PC-9 (cell line): ENCODE measurements around the gene RPL26. TPM values are rescaled to one million over a fixed set of nuclear protein-coding genes. Genes with fewer than 3 reads are reported as not detected.

ENCODE experiments used
- BruUV-seq: library from RNA; stranded (reverse); fragments of 400-500 nt; replicated peaks from 2 replicates; lab custom pipeline; 2021; lab: Mats Ljungman, UMichigan
- CTCF ChIA-PET: fragments of 300-600 bp; sonication (Branson Sonifier 250); formaldehyde crosslinking; loops from one replicate; lab custom pipeline; 2022; ENCODE audit warnings: antibody characterized with exemption; lab: Charles Lee
- POLR2A ChIA-PET: fragments of 300-600 bp; sonication (Branson Sonifier 250); formaldehyde crosslinking; loops from one replicate; lab custom pipeline; 2022; ENCODE audit warnings: antibody characterized with exemption; ENCODE audit not compliant: unreplicated experiment; lab: Charles Lee
- DNase-seq, 2 experiments: peaks; one replicate each; pipeline versions ENCODE4 v3.0.0 to v3.0.0-alpha.2; 2015 to 2022; ENCODE audit warnings: mixed read lengths in 1 of 2
- H2AFZ ChIP-seq: fragments of 200-600 bp; sonication (generic); 2 replicates; pipeline ENCODE4 v1.8.1; 2017; ENCODE audit warnings: antibody characterized with exemption
- H3F3A ChIP-seq: fragments of 200-600 bp; sonication (generic); 2 replicates; pipeline ENCODE4 v1.8.1; 2017; ENCODE audit warnings: antibody characterized with exemption, mild to moderate bottlenecking, low read depth; ENCODE audit not compliant: insufficient read depth
- H3K27ac ChIP-seq: fragments of 200-600 bp; sonication (generic); 2 replicates; pipeline ENCODE4 v1.6.1; 2016; ENCODE audit warnings: mixed run types
- H3K27me3 ChIP-seq: fragments of 200-600 bp; sonication (generic); 2 replicates; pipeline ENCODE4 v1.6.1; 2016; ENCODE audit warnings: low read depth, mixed run types; ENCODE audit not compliant: insufficient read depth
- H3K36me3 ChIP-seq: fragments of 200-600 bp; sonication (generic); 2 replicates; pipeline ENCODE4 v1.6.1; 2016; ENCODE audit warnings: low read depth, mixed run types
- H3K4me1 ChIP-seq: fragments of 200-600 bp; sonication (generic); replicated peaks from 2 replicates; pipeline ENCODE4 v1.6.1; 2016; ENCODE audit warnings: mixed run types; ENCODE audit not compliant: insufficient read depth
- H3K4me2 ChIP-seq: fragments of 200-600 bp; sonication (generic); 2 replicates; pipeline ENCODE4 v1.6.1; 2017; ENCODE audit warnings: mixed run types
- H3K4me3 ChIP-seq: fragments of 200-600 bp; sonication (generic); 2 replicates; pipeline ENCODE4 v1.6.1; 2016; ENCODE audit warnings: mixed run types
- H3K79me2 ChIP-seq: fragments of 200-600 bp; sonication (generic); 2 replicates; pipeline ENCODE4 v1.6.1; 2017; ENCODE audit warnings: low read depth, mixed run types
- H3K9me2 ChIP-seq: fragments of 200-600 bp; sonication (generic); 2 replicates; pipeline ENCODE4 v1.8.1; 2017; ENCODE audit warnings: mild to moderate bottlenecking; ENCODE audit not compliant: insufficient read depth
- H3K9me3 ChIP-seq: fragments of 200-600 bp; sonication (generic); 2 replicates; pipeline ENCODE4 v1.8.1; 2016; ENCODE audit warnings: low read depth; ENCODE audit not compliant: insufficient read depth
- H4K20me1 ChIP-seq: fragments of 200-600 bp; sonication (generic); 2 replicates; pipeline ENCODE4 v1.8.1; 2017; ENCODE audit not compliant: insufficient read depth
- CTCF ChIP-seq: fragments of 200-600 bp; sonication (generic); conservative IDR thresholded peaks from 2 replicates; pipeline ENCODE4 v1.6.1; 2017; ENCODE audit warnings: mixed run types, antibody characterized with exemption, mild to moderate bottlenecking, moderate library complexity
- EZH2 ChIP-seq: fragments of 200-600 bp; sonication (generic); IDR thresholded peaks from 2 replicates; pipeline ENCODE4 v1.8.0; 2017; ENCODE audit warnings: antibody characterized with exemption, low read depth
- intact Hi-C: fragments of 100-400 bp; cut with micrococcal nuclease; formaldehyde crosslinking; loops from one replicate; pipeline ENCODE4 v1.10.0; 2022; ENCODE audit not compliant: unreplicated experiment
- total RNA-seq: library from RNA; stranded (reverse); gene quantifications from 2 replicates; pipeline ENCODE4 v1.2.3, GENCODE V29; 2021

The RPL26 gene
- total RNA-seq, 1 experiment from 2014 or later = 2,519 TPM

- Histone ChIP-seq H3F3A (0 out of 2 replicates have a peak, but pooled peaks cover 3% of the 10 kb centered on the region), H3K9me3 (no peaks in the 10 kb centered on the region), H3K36me3 (no peaks in the 10 kb centered on the region), H4K20me1 (no peaks in the 10 kb centered on the region), H2AFZ (no peak overlapping the region), H3K9me2 (no peaks in the 10 kb centered on the region), H3K27me3 (no peaks in the 10 kb centered on the region), H3K4me2 (no peak overlapping the region), H3K79me2 (no peaks in the 10 kb centered on the region), H3K4me1 (peaks cover 20% of the 10 kb centered on the region), H3K27ac (no peak overlapping the region), H3K4me3 (no peak overlapping the region)
- intact Hi-C loops = no loop called here
- TF ChIP-seq CTCF (no peak), EZH2 (no peak)
- no peak for DNase-seq
- no TSS peak for BruUV-seq
- CTCF ChIA-PET = no interaction called here
- POLR2A ChIA-PET = no interaction called here
These were observed 20.2 kb downstream of the RPL26 start for GRCh38 chr17:8362651-8363332.

GRCh38 chr17:8360751-8361150 is 22.2 kb downstream of the RPL26 start:
- CTCF ChIA-PET = no interaction called here
- POLR2A ChIA-PET = no interaction called here
- H4K20me1 ChIP-seq = no peaks in the 10 kb centered on the region

GRCh38 chr17:8360260-8360659 is 22.7 kb downstream of the RPL26 start:
- Histone ChIP-seq H4K20me1 (no peaks in the 10 kb centered on the region), H3K4me1 (peaks cover 10% of the 10 kb centered on the region), H3F3A (0 out of 2 replicates have a peak, but pooled peaks cover 3% of the 10 kb centered on the region), H3K4me2 (no peak overlapping the region), H3K9me3 (no peaks in the 10 kb centered on the region), H2AFZ (no peak overlapping the region), H3K36me3 (no peaks in the 10 kb centered on the region), H3K79me2 (no peaks in the 10 kb centered on the region), H3K27me3 (no peaks in the 10 kb centered on the region), H3K4me3 (no peak overlapping the region), H3K27ac (no peak overlapping the region), H3K9me2 (no peaks in the 10 kb centered on the region)
- CTCF ChIA-PET = no interaction called here
- TF ChIP-seq CTCF = no peak
- no peak for TF ChIP-seq EZH2
- DNase-seq = no peak
- intact Hi-C loops = no loop called here
- POLR2A ChIA-PET = no interaction called here
- no TSS peak for BruUV-seq

More at GRCh38 chr17:8360751-8361150, 22.2 kb downstream of the RPL26 start:
- H3K9me3 ChIP-seq = no peaks in the 10 kb centered on the region
- no peak for DNase-seq
- H2AFZ ChIP-seq = no peak overlapping the region
- TF ChIP-seq CTCF (no peak), EZH2 (no peak)
- 0 out of 2 replicates have a peak, but pooled peaks cover 3% of the 10 kb centered on the region for H3F3A ChIP-seq
- no peaks in the 10 kb centered on the region for H3K27me3 ChIP-seq
- no peak overlapping the region for H3K27ac ChIP-seq
- no peak overlapping the region for H3K4me2 ChIP-seq
- no peaks in the 10 kb centered on the region for H3K36me3 ChIP-seq
- intact Hi-C loops = no loop called here
- no TSS peak for BruUV-seq
- no peaks in the 10 kb centered on the region for H3K79me2 ChIP-seq
- no peaks in the 10 kb centered on the region for H3K9me2 ChIP-seq
- no peak overlapping the region for H3K4me3 ChIP-seq
- peaks cover 15% of the 10 kb centered on the region for H3K4me1 ChIP-seq
